ENCODE results near the gene AQP12A.
"Not testable (repeated sequence)": the region's sequence is repeated elsewhere in the genome, so short reads cannot be mapped to it uniquely, and the experiment has no call there.

DNA sequence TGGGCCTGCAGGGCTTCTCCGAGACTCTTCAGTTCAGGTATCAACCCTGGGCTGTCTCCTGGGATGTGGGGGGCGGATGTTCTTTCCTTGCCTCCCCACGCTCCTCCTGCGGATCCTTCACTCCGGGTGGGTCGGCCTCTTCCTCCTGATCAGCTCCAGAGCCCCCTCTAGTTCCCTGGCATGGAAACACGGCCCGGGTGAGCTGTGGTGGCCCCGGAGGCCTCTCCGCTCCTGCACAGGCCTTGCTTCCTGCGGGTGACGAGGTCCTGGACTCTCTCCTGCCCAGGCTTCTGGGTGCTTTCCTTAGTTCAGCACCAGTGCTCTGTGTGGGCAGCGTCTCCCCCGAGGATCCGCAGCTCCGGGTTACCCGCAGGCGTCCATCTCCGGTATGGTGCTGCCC, 3.9 kb downstream of the AQP12A start:
- TF ChIP-seq EZH2 (IDR thresholded peaks at IDR 0.05; ENCODE audit: borderline replicate concordance, low read depth, low read length, severe bottlenecking): not testable (repeated sequence)
- TF ChIP-seq, protein P1, sequence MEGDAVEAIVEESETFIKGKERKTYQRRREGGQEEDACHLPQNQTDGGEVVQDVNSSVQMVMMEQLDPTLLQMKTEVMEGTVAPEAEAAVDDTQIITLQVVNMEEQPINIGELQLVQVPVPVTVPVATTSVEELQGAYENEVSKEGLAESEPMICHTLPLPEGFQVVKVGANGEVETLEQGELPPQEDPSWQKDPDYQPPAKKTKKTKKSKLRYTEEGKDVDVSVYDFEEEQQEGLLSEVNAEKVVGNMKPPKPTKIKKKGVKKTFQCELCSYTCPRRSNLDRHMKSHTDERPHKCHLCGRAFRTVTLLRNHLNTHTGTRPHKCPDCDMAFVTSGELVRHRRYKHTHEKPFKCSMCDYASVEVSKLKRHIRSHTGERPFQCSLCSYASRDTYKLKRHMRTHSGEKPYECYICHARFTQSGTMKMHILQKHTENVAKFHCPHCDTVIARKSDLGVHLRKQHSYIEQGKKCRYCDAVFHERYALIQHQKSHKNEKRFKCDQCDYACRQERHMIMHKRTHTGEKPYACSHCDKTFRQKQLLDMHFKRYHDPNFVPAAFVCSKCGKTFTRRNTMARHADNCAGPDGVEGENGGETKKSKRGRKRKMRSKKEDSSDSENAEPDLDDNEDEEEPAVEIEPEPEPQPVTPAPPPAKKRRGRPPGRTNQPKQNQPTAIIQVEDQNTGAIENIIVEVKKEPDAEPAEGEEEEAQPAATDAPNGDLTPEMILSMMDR (IDR thresholded peaks at IDR 0.05; ENCODE audit: borderline replicate concordance, extremely low read depth, low read length, poor library complexity, severe bottlenecking): not testable (repeated sequence)
